ENCODE results near the gene NEK1. TPM values are rescaled to one million over a fixed set of nuclear protein-coding genes. Genes with fewer than 3 reads are reported as not detected.
A peak's percentile ranks its signal among the peaks of the same experiment; 100 is the strongest.

Gene NEK1
- total RNA-seq, 1 experiment from 2014 or later: 12.3 TPM

DNA sequence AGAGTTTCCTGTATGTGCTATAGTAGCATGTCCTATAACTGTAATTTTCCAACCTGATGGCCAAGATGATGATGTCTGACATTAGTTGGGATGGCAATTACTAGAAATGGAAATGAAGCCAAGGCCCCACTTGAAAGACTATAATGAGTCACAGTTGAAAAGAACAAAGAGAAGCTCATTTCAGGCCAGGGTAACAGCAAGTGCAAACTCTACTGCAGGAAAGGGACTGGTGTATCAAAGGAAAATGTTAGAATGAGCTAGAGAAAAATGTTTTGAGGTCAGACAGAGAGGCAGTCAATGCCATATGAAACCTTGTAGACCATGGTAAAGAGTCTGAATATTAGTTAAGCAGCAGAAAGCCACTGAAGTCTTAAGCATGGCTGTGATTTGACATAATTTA lies 195.4 kb downstream of the NEK1 start:
- Mint-ChIP-seq H3K4me1 (peaks cover 7 to 13% of the 10 kb centered on the region in 2 experiments), H3K27ac (peak overlapping the region in 1 of 3 experiments; percentile 32; a peak in 1 of 7 replicates), H3K27me3 (ENCODE audit: low read depth) (no peaks in the 10 kb centered on the region), H3K4me3 (no peak overlapping the region), H3K9me3 (no peaks in the 10 kb centered on the region), H3K36me3 (ENCODE audit: insufficient read depth in 1 of 3, low read depth in 3 of 3) (no peaks in the 10 kb centered on the region)
- H3K4me2 ChIP-seq (ENCODE audit: insufficient read depth, insufficient read length, low read length): no peak overlapping the region
- H3K23ac ChIP-seq (ENCODE audit: insufficient read length, low read depth, low read length): no peak overlapping the region
- no peak overlapping the region for H2BK12ac ChIP-seq (ENCODE audit: insufficient read length, low read depth, low read length)
- DNase-seq: no peak
- no peak overlapping the region for H3T11ph ChIP-seq (ENCODE audit: low read length)
- H3K27ac ChIP-seq (ENCODE audit: insufficient read length, low read depth, low read length): no peak overlapping the region
- no peak overlapping the region for H4K91ac ChIP-seq (ENCODE audit: insufficient read length, low read depth, low read length)
- no peak overlapping the region for H2AK5ac ChIP-seq (ENCODE audit: insufficient read length, low read length)
- H3K23me2 ChIP-seq (ENCODE audit: insufficient read length, low read depth, low read length, poor library complexity, severe bottlenecking): no peaks in the 10 kb centered on the region
- H3K27me3 ChIP-seq (ENCODE audit: insufficient read depth, low read length): no peaks in the 10 kb centered on the region
- no peak overlapping the region for H3K9ac ChIP-seq (ENCODE audit: extremely low read depth, insufficient read length, low read length)
- no peaks in the 10 kb centered on the region for H3K79me1 ChIP-seq (ENCODE audit: insufficient read depth, low read depth, low read length, poor library complexity, severe bottlenecking)
- no peak overlapping the region for H2BK15ac ChIP-seq (ENCODE audit: low read depth, low read length)
- H3K18ac ChIP-seq (ENCODE audit: insufficient read length, low read depth, low read length): no peak overlapping the region
- no peak overlapping the region for H2BK20ac ChIP-seq (ENCODE audit: low read depth, low read length, poor library complexity, severe bottlenecking)
- no peak overlapping the region for H3K14ac ChIP-seq (ENCODE audit: insufficient read depth, low read length)
- no peak overlapping the region for H2BK120ac ChIP-seq (ENCODE audit: low read depth, low read length, poor library complexity, severe bottlenecking)
- H4K20me1 ChIP-seq (ENCODE audit: control insufficient read depth, insufficient read depth, insufficient read length): no peaks in the 10 kb centered on the region
- peaks cover 4% of the 10 kb centered on the region; the same call in 1 of the 2 replicates for H3K4me1 ChIP-seq (ENCODE audit: insufficient read depth, low read length)
- no peaks in the 10 kb centered on the region for H3K79me2 ChIP-seq (ENCODE audit: insufficient read depth, low read length)
- no peak overlapping the region for H2AFZ ChIP-seq (ENCODE audit: low read length)
- H3K4ac ChIP-seq (ENCODE audit: low read depth, low read length): no peak overlapping the region
- H4K8ac ChIP-seq (replicated peaks; ENCODE audit: insufficient read length, low read depth, low read length): no peak overlapping the region
- no peak overlapping the region for H2BK5ac ChIP-seq (ENCODE audit: insufficient read length, low read length)
- H4K5ac ChIP-seq (ENCODE audit: insufficient read length, low read depth, low read length): no peak overlapping the region
- TF ChIP-seq, protein P1, sequence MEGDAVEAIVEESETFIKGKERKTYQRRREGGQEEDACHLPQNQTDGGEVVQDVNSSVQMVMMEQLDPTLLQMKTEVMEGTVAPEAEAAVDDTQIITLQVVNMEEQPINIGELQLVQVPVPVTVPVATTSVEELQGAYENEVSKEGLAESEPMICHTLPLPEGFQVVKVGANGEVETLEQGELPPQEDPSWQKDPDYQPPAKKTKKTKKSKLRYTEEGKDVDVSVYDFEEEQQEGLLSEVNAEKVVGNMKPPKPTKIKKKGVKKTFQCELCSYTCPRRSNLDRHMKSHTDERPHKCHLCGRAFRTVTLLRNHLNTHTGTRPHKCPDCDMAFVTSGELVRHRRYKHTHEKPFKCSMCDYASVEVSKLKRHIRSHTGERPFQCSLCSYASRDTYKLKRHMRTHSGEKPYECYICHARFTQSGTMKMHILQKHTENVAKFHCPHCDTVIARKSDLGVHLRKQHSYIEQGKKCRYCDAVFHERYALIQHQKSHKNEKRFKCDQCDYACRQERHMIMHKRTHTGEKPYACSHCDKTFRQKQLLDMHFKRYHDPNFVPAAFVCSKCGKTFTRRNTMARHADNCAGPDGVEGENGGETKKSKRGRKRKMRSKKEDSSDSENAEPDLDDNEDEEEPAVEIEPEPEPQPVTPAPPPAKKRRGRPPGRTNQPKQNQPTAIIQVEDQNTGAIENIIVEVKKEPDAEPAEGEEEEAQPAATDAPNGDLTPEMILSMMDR (conservative IDR thresholded peaks at IDR 0.05): no peak
- no peaks in the 10 kb centered on the region for H3K9me3 ChIP-seq (ENCODE audit: control insufficient read depth, low read depth, low read length)
- H3K56ac ChIP-seq (ENCODE audit: insufficient read length, low read depth, low read length): no peak overlapping the region

Measured in H9 (cell line).